ENCODE data around the gene EFCAB13.

Gene EFCAB13

DNA sequence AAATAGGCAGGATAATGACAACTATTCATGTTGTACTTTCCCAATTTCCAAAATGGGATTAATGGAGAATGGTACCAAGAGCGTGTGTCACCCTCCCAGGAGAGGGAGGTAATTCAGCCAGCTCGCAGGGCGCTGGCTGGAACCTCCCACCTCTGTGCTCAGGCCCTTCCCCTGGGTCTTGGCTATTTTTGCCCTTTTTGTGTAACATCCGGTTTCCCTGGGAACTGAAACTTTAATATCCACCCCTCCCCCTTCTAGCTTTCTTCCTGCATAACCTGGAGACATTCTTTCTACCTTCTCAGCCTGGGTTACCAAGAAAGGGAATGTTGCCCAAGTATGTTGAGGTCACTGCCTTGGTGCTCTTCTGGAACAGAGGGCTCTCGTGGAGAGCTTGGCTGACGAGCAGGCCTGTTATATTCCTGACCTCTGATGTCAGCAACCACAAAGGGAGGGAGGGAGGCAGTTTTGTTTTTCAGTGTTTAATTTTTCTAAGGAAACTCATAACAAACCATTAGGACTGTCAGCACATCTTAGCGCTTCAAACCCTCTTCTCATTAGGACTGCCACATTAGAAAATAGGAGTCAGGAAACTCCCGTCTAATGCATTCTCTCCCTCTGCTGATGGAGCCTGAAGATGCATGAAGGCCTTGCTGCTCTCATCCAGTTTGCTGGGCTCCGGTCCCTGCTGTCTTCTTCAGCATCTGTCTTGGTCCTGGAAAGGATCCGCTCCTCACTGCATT lies 44.5 kb upstream of the EFCAB13 start:
- Histone ChIP-seq H3K27ac (peak overlapping the region; percentile 54 to 95 (median 87); a peak in 21 of 22 replicates), H3K4me2 (peak overlapping the region; percentile 81 to 95 (median 90)), H3K4me3 (peak overlapping the region in 8 of 10 experiments; percentile 18 to 46 (median 40); a peak in 11 of 20 replicates)

GRCh38 chr17:47280072-47280811 lies 43.5 kb upstream of the EFCAB13 start:
- no peaks in the 10 kb centered on the region for H3K27me3 ChIP-seq
- TF ChIP-seq Cebpa-rat (IDR thresholded peaks at IDR 0.05): no peak
- peak overlapping the region; percentile 81 to 95 (median 90) for H3K4me2 ChIP-seq
- peaks cover 65 to 94% (median 83%) of the 10 kb centered on the region in 10 experiments for H3K4me1 ChIP-seq
- peak overlapping the region in 7 of 10 experiments; percentile 21 to 46 (median 40); a peak in 12 of 20 replicates for H3K4me3 ChIP-seq
- H3K27ac ChIP-seq: peak overlapping the region; percentile 54 to 95 (median 87); a peak in 21 of 22 replicates
- peak overlapping the region in 10 of 11 experiments; percentile 30 to 81 (median 74); a peak in 20 of 22 replicates for H3K9ac ChIP-seq
- H3K36me3 ChIP-seq: no peaks in the 10 kb centered on the region
- H3K9me3 ChIP-seq (replicated peaks in 1 of 11): no peaks in the 10 kb centered on the region
- no peaks in the 10 kb centered on the region for H4K20me1 ChIP-seq

More for the DNA sequence above, 44.5 kb upstream of the EFCAB13 start:
- H3K27me3 ChIP-seq: no peaks in the 10 kb centered on the region
- peak overlapping the region; percentile 30 to 81 (median 74); a peak in 21 of 22 replicates for H3K9ac ChIP-seq
- peak in 9 of 11 experiments; percentile 50 to 94 (median 83); a peak in 17 of 22 replicates for TF ChIP-seq Cebpa-rat (IDR thresholded peaks at IDR 0.05)
- H3K36me3 ChIP-seq: no peaks in the 10 kb centered on the region
- no peaks in the 10 kb centered on the region for H4K20me1 ChIP-seq
- no peaks in the 10 kb centered on the region for H3K9me3 ChIP-seq (replicated peaks in 1 of 11)
- H3K4me1 ChIP-seq: peaks cover 75 to 94% (median 88%) of the 10 kb centered on the region in 10 experiments

DNA sequence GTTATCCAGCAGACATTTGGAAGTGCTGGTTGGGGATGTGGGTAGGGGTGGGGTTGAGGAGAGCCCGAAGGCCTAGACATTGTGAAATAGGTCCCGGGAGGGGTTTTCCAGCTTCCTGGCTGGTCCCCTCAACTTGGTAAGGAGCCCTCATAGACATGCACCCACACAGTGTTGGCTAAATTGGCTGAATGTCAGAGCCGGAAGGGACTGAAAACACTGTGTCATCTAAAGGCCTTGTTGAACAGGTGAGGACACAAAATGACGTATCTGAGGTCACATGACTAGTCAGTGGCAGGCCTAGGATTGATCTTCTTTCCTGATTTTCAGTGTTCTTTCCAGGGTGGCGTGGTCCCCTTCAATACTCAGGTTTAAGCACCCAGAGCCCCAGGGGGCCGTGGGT lies 42.5 kb upstream of the EFCAB13 start:
- Histone ChIP-seq H3K9ac (peak overlapping the region in 1 of 11 experiments; percentile 7; a peak in 1 of 22 replicates), H3K9me3 (replicated peaks in 1 of 11) (no peaks in the 10 kb centered on the region), H3K36me3 (no peaks in the 10 kb centered on the region), H3K4me2 (peak overlapping the region; percentile 81 to 95 (median 90)), H3K27me3 (no peaks in the 10 kb centered on the region), H3K4me1 (peaks cover 57 to 94% (median 80%) of the 10 kb centered on the region in 10 experiments), H3K4me3 (no peak overlapping the region), H3K27ac (peak overlapping the region in 7 of 11 experiments; percentile 31 to 95 (median 92); a peak in 11 of 22 replicates), H4K20me1 (no peaks in the 10 kb centered on the region)
- no peak for TF ChIP-seq Cebpa-rat (IDR thresholded peaks at IDR 0.05)

DNA sequence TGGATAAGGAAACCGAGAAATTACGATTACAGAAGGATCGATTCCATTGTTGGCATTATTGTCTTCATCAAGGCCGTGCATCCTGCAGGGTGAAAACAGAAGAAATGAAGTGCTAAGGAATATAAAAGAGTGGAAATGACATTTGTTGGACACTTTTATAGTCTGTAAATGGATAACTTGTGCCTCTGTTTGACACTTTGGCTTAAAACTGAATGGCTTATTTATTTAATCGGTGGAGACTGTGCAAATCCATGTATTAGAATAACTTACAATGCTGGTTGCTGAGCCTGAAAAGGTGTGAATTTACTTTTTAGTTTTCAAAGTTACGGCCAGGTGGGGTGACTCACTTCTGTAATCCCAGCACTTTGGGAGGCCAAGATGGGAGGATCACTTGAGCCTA lies 38.8 kb upstream of the EFCAB13 start:
- Histone ChIP-seq H3K27ac (no peak overlapping the region), H3K4me3 (no peak overlapping the region), H3K9ac (no peak overlapping the region), H3K9me3 (replicated peaks in 1 of 11) (0 out of 22 replicates have a peak, but pooled peaks cover 0 to 4% (median 0%) of the 10 kb centered on the region in 11 experiments), H4K20me1 (no peaks in the 10 kb centered on the region), H3K4me1 (peaks cover 46 to 94% (median 73%) of the 10 kb centered on the region in 10 experiments), H3K4me2 (peak overlapping the region in 4 of 11 experiments; percentile 31 to 96 (median 90); a peak in 7 of 22 replicates), H3K36me3 (no peaks in the 10 kb centered on the region), H3K27me3 (no peaks in the 10 kb centered on the region)
- TF ChIP-seq Cebpa-rat (IDR thresholded peaks at IDR 0.05): no peak

GRCh38 chr17:47286198-47286914 lies 37.4 kb upstream of the EFCAB13 start:
- Histone ChIP-seq H3K9me3 (replicated peaks in 1 of 11) (peaks cover 0 to 10% (median 0%) of the 10 kb centered on the region in 11 experiments; a peak in 2 of 22 replicates), H3K27me3 (no peaks in the 10 kb centered on the region), H3K4me3 (peak overlapping the region in 3 of 10 experiments; percentile 1 to 21 (median 15); a peak in 2 of 20 replicates), H3K36me3 (no peaks in the 10 kb centered on the region), H4K20me1 (no peaks in the 10 kb centered on the region), H3K27ac (peak overlapping the region in 4 of 11 experiments; percentile 61 to 70 (median 64); a peak in 9 of 22 replicates), H3K4me2 (peak overlapping the region; percentile 34 to 96 (median 75); a peak in 21 of 22 replicates), H3K4me1 (peaks cover 32 to 94% (median 73%) of the 10 kb centered on the region in 10 experiments), H3K9ac (peak overlapping the region in 4 of 11 experiments; percentile 40 to 56 (median 52); a peak in 6 of 22 replicates)
- no peak for TF ChIP-seq Cebpa-rat (IDR thresholded peaks at IDR 0.05)

DNA sequence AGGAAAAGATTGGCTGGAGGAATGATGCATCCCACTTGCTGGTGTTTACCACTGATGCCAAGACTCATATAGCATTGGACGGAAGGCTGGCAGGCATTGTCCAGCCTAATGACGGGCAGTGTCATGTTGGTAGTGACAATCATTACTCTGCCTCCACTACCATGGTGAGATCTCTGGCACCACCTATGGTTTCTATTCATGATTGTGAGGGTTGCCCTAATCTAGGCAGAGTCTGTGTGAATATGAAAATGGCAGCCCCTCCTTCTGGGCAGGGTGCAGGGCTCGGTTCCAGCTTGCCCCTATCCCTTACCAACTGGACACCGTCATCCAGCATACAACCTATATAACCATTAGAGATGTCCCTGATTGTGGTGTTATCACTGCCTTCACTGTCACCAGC lies 36.7 kb upstream of the EFCAB13 start:
- H3K4me3 ChIP-seq: peak overlapping the region in 3 of 10 experiments; percentile 1 to 21 (median 15); a peak in 3 of 20 replicates
- peaks cover 28 to 89% (median 68%) of the 10 kb centered on the region in 10 experiments for H3K4me1 ChIP-seq
- H3K27ac ChIP-seq: peak overlapping the region in 4 of 11 experiments; percentile 61 to 70 (median 64); a peak in 9 of 22 replicates
- H3K9ac ChIP-seq: peak overlapping the region in 4 of 11 experiments; percentile 40 to 56 (median 52); a peak in 6 of 22 replicates
- peaks cover 0 to 12% (median 3%) of the 10 kb centered on the region in 11 experiments; a peak in 7 of 22 replicates for H3K9me3 ChIP-seq (replicated peaks in 1 of 11)
- no peaks in the 10 kb centered on the region for H3K36me3 ChIP-seq
- no peak for TF ChIP-seq Cebpa-rat (IDR thresholded peaks at IDR 0.05)
- H3K4me2 ChIP-seq: peak overlapping the region; percentile 45 to 96 (median 75); a peak in 21 of 22 replicates
- no peaks in the 10 kb centered on the region for H4K20me1 ChIP-seq
- no peaks in the 10 kb centered on the region for H3K27me3 ChIP-seq

GRCh38 chr17:47287639-47288038 lies 36.1 kb upstream of the EFCAB13 start:
- TF ChIP-seq Cebpa-rat (IDR thresholded peaks at IDR 0.05): no peak
- H3K27ac ChIP-seq: peak overlapping the region in 4 of 11 experiments; percentile 61 to 70 (median 64); a peak in 8 of 22 replicates
- 0 out of 22 replicates have a peak, but pooled peaks cover 0 to 4% (median 0%) of the 10 kb centered on the region in 11 experiments for H3K36me3 ChIP-seq
- H3K4me3 ChIP-seq: peak overlapping the region in 1 of 10 experiments; percentile 21; a peak in 1 of 20 replicates
- H3K9ac ChIP-seq: peak overlapping the region in 3 of 11 experiments; percentile 1 to 56 (median 53); a peak in 3 of 22 replicates
- no peaks in the 10 kb centered on the region for H3K27me3 ChIP-seq
- peaks cover 28 to 89% (median 63%) of the 10 kb centered on the region in 10 experiments for H3K4me1 ChIP-seq
- peaks cover 0 to 17% (median 8%) of the 10 kb centered on the region in 11 experiments; a peak in 7 of 22 replicates for H3K9me3 ChIP-seq (replicated peaks in 1 of 11)
- H4K20me1 ChIP-seq: no peaks in the 10 kb centered on the region
- H3K4me2 ChIP-seq: peak overlapping the region; percentile 45 to 96 (median 75); a peak in 21 of 22 replicates
